Left ventricle myocardium inferior (tissue), 1 donor: ENCODE results near the gene TMBIM6. TPM values are rescaled to one million over a fixed set of nuclear protein-coding genes. Genes with fewer than 3 reads are reported as not detected.
A peak's percentile ranks its signal among the peaks of the same experiment; 100 is the strongest.

ENCODE experiments used
- DNase-seq: peaks from one replicate; pipeline ENCODE4 v3.0.0-alpha.2; 2020
- H3K27ac ChIP-seq: fragments of 200-600 bp; replicated peaks from 2 replicates; pipeline ENCODE4 v1.8.0; 2021
- H3K27me3 ChIP-seq: fragments of 200-600 bp; 2 replicates; pipeline ENCODE4 v1.8.0; 2021; ENCODE audit warnings: low read depth
- H3K36me3 ChIP-seq: fragments of 200-600 bp; 2 replicates; pipeline ENCODE4 v1.8.0; 2021
- H3K4me1 ChIP-seq: fragments of 200-600 bp; 2 replicates; pipeline ENCODE4 v1.8.0; 2021
- H3K4me3 ChIP-seq: fragments of 200-600 bp; 2 replicates; pipeline ENCODE4 v1.8.0; 2021; ENCODE audit warnings: mild to moderate bottlenecking, moderate library complexity
- H3K9me3 ChIP-seq: fragments of 200-600 bp; replicated peaks from 2 replicates; pipeline ENCODE4 v1.8.0; 2021
- CTCF ChIP-seq: fragments of 200-600 bp; IDR thresholded peaks from 2 replicates; pipeline ENCODE4 v1.8.0; 2021; ENCODE audit warnings: antibody characterized with exemption, mild to moderate bottlenecking, borderline replicate concordance
- intact Hi-C: fragments of 100-400 bp; cut with micrococcal nuclease; formaldehyde crosslinking; loops from one replicate; pipeline ENCODE4 v1.11.0; 2022
- total RNA-seq: library from RNA; stranded (reverse); fragmentation: NEBNext Ultra II Directional; extraction: Animal tissue kit (Norgen Biotek cat#: 25700); gene quantifications from one replicate; pipeline ENCODE4 v1.2.1, GENCODE V29; 2021
- donor health status: DM: no; HTN: yes; CAD: no; lungs with severe emphysema.

TMBIM6 gene
- total RNA-seq, 1 donor from 2014 or later: 215 TPM

- TF ChIP-seq CTCF: no peak
- no peaks in the 10 kb centered on the region for H3K9me3 ChIP-seq
- H3K27ac ChIP-seq: no peak overlapping the region
- no peaks in the 10 kb centered on the region for H3K27me3 ChIP-seq
- intact Hi-C loops: no loop called here
- H3K4me1 ChIP-seq: peaks cover 86% of the 10 kb centered on the region
- peaks cover 59% of the 10 kb centered on the region for H3K36me3 ChIP-seq
- no peak for DNase-seq
- no peak overlapping the region for H3K4me3 ChIP-seq
Measured at GRCh38 chr12:49804821-49805220, 63.5 kb downstream of the TMBIM6 start.

- H3K4me1 ChIP-seq: peaks cover 86% of the 10 kb centered on the region
- H3K27ac ChIP-seq: peak overlapping the region; percentile 91
- H3K9me3 ChIP-seq: no peaks in the 10 kb centered on the region
Measured at GRCh38 chr12:49805409-49805808, 64.1 kb downstream of the TMBIM6 start.

GRCh38 chr12:49806321-49806813 is 65.0 kb downstream of the TMBIM6 start:
- H3K4me3 ChIP-seq: no peak overlapping the region
- peaks cover 86% of the 10 kb centered on the region for H3K4me1 ChIP-seq
- peak overlapping the region; percentile 91 for H3K27ac ChIP-seq
- H3K9me3 ChIP-seq: no peaks in the 10 kb centered on the region
- H3K27me3 ChIP-seq: no peaks in the 10 kb centered on the region
- H3K36me3 ChIP-seq: peaks cover 46% of the 10 kb centered on the region
- TF ChIP-seq CTCF: no peak
- intact Hi-C loops: no loop called here
- DNase-seq: no peak

More at GRCh38 chr12:49805409-49805808, 64.1 kb downstream of the TMBIM6 start:
- no peak for TF ChIP-seq CTCF
- H3K36me3 ChIP-seq: peaks cover 53% of the 10 kb centered on the region
- DNase-seq: no peak
- no peak overlapping the region for H3K4me3 ChIP-seq
- no peaks in the 10 kb centered on the region for H3K27me3 ChIP-seq
- intact Hi-C loops: no loop called here

GRCh38 chr12:49806877-49807276 is 65.5 kb downstream of the TMBIM6 start:
- Histone ChIP-seq H3K36me3 (peaks cover 41% of the 10 kb centered on the region), H3K9me3 (no peaks in the 10 kb centered on the region), H3K27me3 (no peaks in the 10 kb centered on the region), H3K4me3 (no peak overlapping the region), H3K4me1 (peaks cover 86% of the 10 kb centered on the region), H3K27ac (peak overlapping the region; percentile 91)
- intact Hi-C loops: no loop called here
- no peak for TF ChIP-seq CTCF
- no peak for DNase-seq

- Histone ChIP-seq H3K27me3 (no peaks in the 10 kb centered on the region), H3K27ac (peak overlapping the region; percentile 91), H3K4me1 (peaks cover 87% of the 10 kb centered on the region), H3K36me3 (peaks cover 29% of the 10 kb centered on the region), H3K4me3 (peak overlapping the region; percentile 48), H3K9me3 (no peaks in the 10 kb centered on the region)
- intact Hi-C loops: no loop called here
- TF ChIP-seq CTCF: no peak
- no peak for DNase-seq
Measured at GRCh38 chr12:49807991-49808580, 66.7 kb downstream of the TMBIM6 start.
